HL-60 (cell line): ENCODE results near the gene SEZ6.

Experiments used
- CTCF ChIP-seq: IDR thresholded peaks from one replicate; pipeline ENCODE4 v1.5.1; 2011; ENCODE audit warnings: low read length, control low read depth, inconsistent platforms; ENCODE audit not compliant: insufficient read depth
- GABPA ChIP-seq: IDR thresholded peaks from 2 replicates; pipeline ENCODE4 v1.6.1; 2012; ENCODE audit warnings: low read depth
- POLR2AphosphoS5 ChIP-seq: IDR thresholded peaks from 2 replicates; pipeline ENCODE4 v1.6.1; 2012; ENCODE audit warnings: low read depth

GRCh38 chr17:29000973-29001372 lies 4.9 kb downstream of the SEZ6 start:
- no peak for TF ChIP-seq CTCF
- no peak for TF ChIP-seq GABPA
- TF ChIP-seq POLR2AphosphoS5: no peak
